Mononuclear cell (primary cell): ENCODE data around the gene FSTL5. TPM values are rescaled to one million over a fixed set of nuclear protein-coding genes. Genes with fewer than 3 reads are reported as not detected.

ENCODE experiments used
- H3K27me3 ChIP-seq: 2 replicates; pipeline ENCODE4 v1.6.0; 2011; ENCODE audit warnings: low read length, control low read depth; ENCODE audit not compliant: insufficient read depth
- H3K4me1 ChIP-seq: 2 replicates; pipeline ENCODE4 v1.5.1; 2011; ENCODE audit warnings: mild to moderate bottlenecking, low read length, control low read depth; ENCODE audit not compliant: insufficient read depth
- H3K4me3 ChIP-seq: 2 replicates; pipeline ENCODE4 v1.5.1; 2011; ENCODE audit warnings: mild to moderate bottlenecking, low read length, moderate library complexity
- H3K9me3 ChIP-seq: 2 replicates; pipeline ENCODE4 v1.5.1; 2011; ENCODE audit warnings: low read depth, mild to moderate bottlenecking, control low read depth, low read length
- total RNA-seq: library from RNA; depleted of rRNA; stranded (reverse); fragments of >200 nt; gene quantifications from one replicate; pipeline ENCODE4 v1.2.3, GENCODE V29; 2012

FSTL5 gene
- total RNA-seq, 1 donor: under 0.01 TPM

- no peaks in the 10 kb centered on the region for H3K4me1 ChIP-seq
- H3K9me3 ChIP-seq: no peaks in the 10 kb centered on the region
- H3K27me3 ChIP-seq: no peaks in the 10 kb centered on the region
- H3K4me3 ChIP-seq: no peak overlapping the region
Measured at GRCh38 chr4:161881370-161881769, 282.4 kb downstream of the FSTL5 start.

- Histone ChIP-seq H3K4me3 (no peak overlapping the region), H3K4me1 (no peaks in the 10 kb centered on the region), H3K9me3 (no peaks in the 10 kb centered on the region), H3K27me3 (no peaks in the 10 kb centered on the region)
Measured at GRCh38 chr4:161869511-161869910, 294.3 kb downstream of the FSTL5 start.

GRCh38 chr4:161856711-161857326 lies 307.0 kb downstream of the FSTL5 start:
- Histone ChIP-seq H3K9me3 (no peaks in the 10 kb centered on the region), H3K27me3 (no peaks in the 10 kb centered on the region), H3K4me3 (no peak overlapping the region), H3K4me1 (no peaks in the 10 kb centered on the region)

GRCh38 chr4:161850631-161851030 lies 313.2 kb downstream of the FSTL5 start:
- Histone ChIP-seq H3K27me3 (no peaks in the 10 kb centered on the region), H3K9me3 (peaks cover 9% of the 10 kb centered on the region), H3K4me3 (no peak overlapping the region), H3K4me1 (no peaks in the 10 kb centered on the region)

GRCh38 chr4:161841759-161842158 lies 322.0 kb downstream of the FSTL5 start:
- Histone ChIP-seq H3K4me1 (no peaks in the 10 kb centered on the region), H3K27me3 (no peaks in the 10 kb centered on the region), H3K4me3 (no peak overlapping the region), H3K9me3 (no peaks in the 10 kb centered on the region)

GRCh38 chr4:161829591-161829990 lies 334.2 kb downstream of the FSTL5 start:
- no peaks in the 10 kb centered on the region for H3K9me3 ChIP-seq
- no peaks in the 10 kb centered on the region for H3K4me1 ChIP-seq
- no peak overlapping the region for H3K4me3 ChIP-seq
- H3K27me3 ChIP-seq: no peaks in the 10 kb centered on the region

- Histone ChIP-seq H3K9me3 (no peaks in the 10 kb centered on the region), H3K27me3 (no peaks in the 10 kb centered on the region), H3K4me3 (no peak overlapping the region), H3K4me1 (no peaks in the 10 kb centered on the region)
Measured at GRCh38 chr4:161828061-161828460, 335.7 kb downstream of the FSTL5 start.

GRCh38 chr4:161827013-161827412 lies 336.8 kb downstream of the FSTL5 start:
- H3K27me3 ChIP-seq: no peaks in the 10 kb centered on the region
- no peaks in the 10 kb centered on the region for H3K9me3 ChIP-seq
- H3K4me1 ChIP-seq: no peaks in the 10 kb centered on the region
- no peak overlapping the region for H3K4me3 ChIP-seq

- Histone ChIP-seq H3K27me3 (no peaks in the 10 kb centered on the region), H3K9me3 (no peaks in the 10 kb centered on the region), H3K4me1 (no peaks in the 10 kb centered on the region), H3K4me3 (no peak overlapping the region)
Measured at GRCh38 chr4:161823450-161823849, 340.4 kb downstream of the FSTL5 start.

GRCh38 chr4:161822174-161822573 lies 341.6 kb downstream of the FSTL5 start:
- Histone ChIP-seq H3K4me1 (no peaks in the 10 kb centered on the region), H3K4me3 (no peak overlapping the region), H3K27me3 (no peaks in the 10 kb centered on the region), H3K9me3 (no peaks in the 10 kb centered on the region)

GRCh38 chr4:161817914-161818313 lies 345.9 kb downstream of the FSTL5 start:
- Histone ChIP-seq H3K4me3 (no peak overlapping the region), H3K4me1 (no peaks in the 10 kb centered on the region), H3K27me3 (no peaks in the 10 kb centered on the region), H3K9me3 (no peaks in the 10 kb centered on the region)

- H3K9me3 ChIP-seq: no peaks in the 10 kb centered on the region
- H3K4me1 ChIP-seq: no peaks in the 10 kb centered on the region
- H3K27me3 ChIP-seq: no peaks in the 10 kb centered on the region
Measured at GRCh38 chr4:161816958-161817357, 346.8 kb downstream of the FSTL5 start.

GRCh38 chr4:161815841-161816240 lies 348.0 kb downstream of the FSTL5 start:
- Histone ChIP-seq H3K4me1 (no peaks in the 10 kb centered on the region), H3K9me3 (no peaks in the 10 kb centered on the region), H3K27me3 (no peaks in the 10 kb centered on the region), H3K4me3 (no peak overlapping the region)

More at GRCh38 chr4:161816958-161817357, 346.8 kb downstream of the FSTL5 start:
- no peak overlapping the region for H3K4me3 ChIP-seq

- Histone ChIP-seq H3K4me1 (no peaks in the 10 kb centered on the region), H3K27me3 (no peaks in the 10 kb centered on the region), H3K4me3 (no peak overlapping the region), H3K9me3 (no peaks in the 10 kb centered on the region)
Measured at GRCh38 chr4:161813889-161814288, 349.9 kb downstream of the FSTL5 start.

GRCh38 chr4:161813389-161813788 lies 350.4 kb downstream of the FSTL5 start:
- Histone ChIP-seq H3K9me3 (no peaks in the 10 kb centered on the region), H3K4me1 (no peaks in the 10 kb centered on the region), H3K27me3 (no peaks in the 10 kb centered on the region), H3K4me3 (no peak overlapping the region)

GRCh38 chr4:161803171-161803570 lies 360.6 kb downstream of the FSTL5 start:
- no peaks in the 10 kb centered on the region for H3K4me1 ChIP-seq
- no peak overlapping the region for H3K4me3 ChIP-seq
- H3K27me3 ChIP-seq: no peaks in the 10 kb centered on the region
- H3K9me3 ChIP-seq: no peaks in the 10 kb centered on the region
